ENCODE measurements around the gene FALEC. TPM values are rescaled to one million over a fixed set of nuclear protein-coding genes. Genes with fewer than 3 reads are reported as not detected.

Gene FALEC
- total and polyA plus RNA-seq, 9 of the 15 experiments (the other 6 are each of a cell fraction or from before 2014, with no cell fraction given) = 0.15 to 1.8 (median 0.53) TPM; not detected in 5

DNA sequence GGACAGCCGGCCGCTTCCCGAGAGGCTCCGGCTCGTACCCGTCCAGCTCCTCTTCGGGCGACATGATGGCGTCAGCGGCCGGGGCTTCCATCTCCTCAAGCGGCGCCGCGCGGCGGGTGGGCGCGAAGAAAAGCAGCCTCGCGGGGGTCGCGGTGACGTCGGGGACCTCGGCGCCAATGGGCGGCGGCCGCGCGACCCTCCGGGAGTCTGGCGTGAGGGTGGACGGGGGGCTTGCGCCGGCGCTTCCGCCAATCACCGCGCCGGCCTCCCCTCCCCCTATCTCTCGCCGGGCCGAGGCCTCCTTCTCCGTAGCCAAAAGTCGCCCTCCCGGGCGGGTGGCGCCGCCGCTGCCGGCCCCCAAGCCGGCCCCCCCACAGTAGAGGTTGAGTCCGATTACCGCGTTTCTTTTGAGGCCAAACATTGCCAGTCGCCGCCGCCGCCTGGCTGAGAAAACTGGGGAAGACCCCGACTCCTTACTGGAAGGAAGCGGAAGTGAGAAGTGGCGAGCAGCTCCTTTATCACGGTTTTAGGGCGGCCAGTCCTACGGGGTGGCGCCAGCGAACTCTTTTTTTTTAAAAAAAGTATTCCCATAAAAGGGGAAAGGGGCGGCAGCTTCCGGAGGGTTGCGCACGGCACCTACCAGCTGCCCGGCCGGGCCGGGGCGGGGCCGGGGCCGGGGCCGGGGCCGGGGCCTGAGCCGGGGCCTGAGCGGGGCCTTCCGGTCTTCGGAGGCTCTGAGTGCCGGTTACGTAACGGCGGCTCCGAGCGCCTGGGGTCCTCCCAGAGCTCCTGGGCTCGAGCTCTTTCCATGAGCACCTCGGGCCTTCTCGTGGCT, 63.8 kb downstream of the FALEC start, which contains the start of gene MCL1 (continued):
- TF ChIP-seq ZNF184 (CRISPR knock-in tag; IDR thresholded peaks at IDR 0.05) (no peak), ZNF778 (CRISPR knock-in tag; IDR thresholded peaks at IDR 0.05) (no peak), ZNF695 (CRISPR knock-in tag; IDR thresholded peaks at IDR 0.05) (no peak), NEUROD1 (IDR thresholded peaks at IDR 0.05; ENCODE audit: borderline replicate concordance, low read depth, low read length, partially characterized antibody) (peak; percentile 71), ZNF77 (CRISPR knock-in tag; IDR thresholded peaks at IDR 0.05) (no peak), CBX2 (IDR thresholded peaks at IDR 0.05; ENCODE audit: insufficient read depth, low read length, poor library complexity, severe bottlenecking) (no peak), JUN (IDR thresholded peaks at IDR 0.05; ENCODE audit: borderline replicate concordance, low read depth, low read length) (no peak), JUN (CRISPR knock-in tag; IDR thresholded peaks at IDR 0.05; ENCODE audit: borderline replicate concordance) (no peak; the same call in 1 of the 2 replicates), RBM14 (IDR thresholded peaks at IDR 0.05; ENCODE audit: borderline replicate concordance, insufficient read depth, low read depth, low read length) (peak; percentile 100), EWSR1 (IDR thresholded peaks at IDR 0.05; ENCODE audit: borderline replicate concordance, low read depth, partially characterized antibody) (no peak), ZNF444 (CRISPR knock-in tag; IDR thresholded peaks at IDR 0.05) (no peak), SIN3A (IDR thresholded peaks at IDR 0.05; ENCODE audit: borderline replicate concordance in 2 of 2, control insufficient read depth in 1 of 2, low read depth in 2 of 2, low read length in 2 of 2) (peak in 1 of 2 experiments; percentile 79; a peak in 2 of 4 replicates), FOXP1 (CRISPR knock-in tag; IDR thresholded peaks at IDR 0.05) (peak; percentile 5; the same call in 1 of the 2 replicates), CHD1 (IDR thresholded peaks at IDR 0.05; ENCODE audit: low read length) (peak; percentile 89), RBM22 (IDR thresholded peaks at IDR 0.05; ENCODE audit: low read depth, low read length, poor library complexity, severe bottlenecking) (peak; percentile 98), MIER1 (IDR thresholded peaks at IDR 0.05; ENCODE audit: low read depth) (no peak), NR4A1 (CRISPR knock-in tag; IDR thresholded peaks at IDR 0.05) (no peak), NR4A1 (tag; IDR thresholded peaks at IDR 0.05) (no peak), RBFOX2 (IDR thresholded peaks at IDR 0.05; ENCODE audit: low read depth, low read length) (peak; percentile 99), ARHGAP35 (IDR thresholded peaks at IDR 0.05; ENCODE audit: partially characterized antibody) (no peak)
- TF ChIP-seq, protein P1, sequence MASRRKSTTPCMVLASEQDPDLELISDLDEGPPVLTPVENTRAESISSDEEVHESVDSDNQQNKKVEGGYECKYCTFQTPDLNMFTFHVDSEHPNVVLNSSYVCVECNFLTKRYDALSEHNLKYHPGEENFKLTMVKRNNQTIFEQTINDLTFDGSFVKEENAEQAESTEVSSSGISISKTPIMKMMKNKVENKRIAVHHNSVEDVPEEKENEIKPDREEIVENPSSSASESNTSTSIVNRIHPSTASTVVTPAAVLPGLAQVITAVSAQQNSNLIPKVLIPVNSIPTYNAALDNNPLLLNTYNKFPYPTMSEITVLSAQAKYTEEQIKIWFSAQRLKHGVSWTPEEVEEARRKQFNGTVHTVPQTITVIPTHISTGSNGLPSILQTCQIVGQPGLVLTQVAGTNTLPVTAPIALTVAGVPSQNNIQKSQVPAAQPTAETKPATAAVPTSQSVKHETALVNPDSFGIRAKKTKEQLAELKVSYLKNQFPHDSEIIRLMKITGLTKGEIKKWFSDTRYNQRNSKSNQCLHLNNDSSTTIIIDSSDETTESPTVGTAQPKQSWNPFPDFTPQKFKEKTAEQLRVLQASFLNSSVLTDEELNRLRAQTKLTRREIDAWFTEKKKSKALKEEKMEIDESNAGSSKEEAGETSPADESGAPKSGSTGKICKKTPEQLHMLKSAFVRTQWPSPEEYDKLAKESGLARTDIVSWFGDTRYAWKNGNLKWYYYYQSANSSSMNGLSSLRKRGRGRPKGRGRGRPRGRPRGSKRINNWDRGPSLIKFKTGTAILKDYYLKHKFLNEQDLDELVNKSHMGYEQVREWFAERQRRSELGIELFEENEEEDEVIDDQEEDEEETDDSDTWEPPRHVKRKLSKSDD (conservative IDR thresholded peaks at IDR 0.05; ENCODE audit: low read length) = no peak
- TF ChIP-seq, protein P2, sequence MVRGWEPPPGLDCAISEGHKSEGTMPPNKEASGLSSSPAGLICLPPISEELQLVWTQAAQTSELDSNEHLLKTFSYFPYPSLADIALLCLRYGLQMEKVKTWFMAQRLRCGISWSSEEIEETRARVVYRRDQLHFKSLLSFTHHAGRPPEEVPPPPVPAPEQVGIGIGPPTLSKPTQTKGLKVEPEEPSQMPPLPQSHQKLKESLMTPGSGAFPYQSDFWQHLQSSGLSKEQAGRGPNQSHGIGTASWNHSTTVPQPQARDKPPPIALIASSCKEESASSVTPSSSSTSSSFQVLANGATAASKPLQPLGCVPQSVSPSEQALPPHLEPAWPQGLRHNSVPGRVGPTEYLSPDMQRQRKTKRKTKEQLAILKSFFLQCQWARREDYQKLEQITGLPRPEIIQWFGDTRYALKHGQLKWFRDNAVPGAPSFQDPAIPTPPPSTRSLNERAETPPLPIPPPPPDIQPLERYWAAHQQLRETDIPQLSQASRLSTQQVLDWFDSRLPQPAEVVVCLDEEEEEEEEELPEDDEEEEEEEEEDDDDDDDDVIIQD (CRISPR knock-in tag; IDR thresholded peaks at IDR 0.05) = no peak

Data from K562 (cell line).